GM10847 (cell line): Measurements from ENCODE around the gene GRID2.

Experiments used
- POLR2A ChIP-seq: IDR thresholded peaks from 2 replicates; pipeline ENCODE4 v1.6.1; 2011; ENCODE audit not compliant: insufficient read length; ENCODE audit errors: extremely low read depth

The GRID2 gene

DNA sequence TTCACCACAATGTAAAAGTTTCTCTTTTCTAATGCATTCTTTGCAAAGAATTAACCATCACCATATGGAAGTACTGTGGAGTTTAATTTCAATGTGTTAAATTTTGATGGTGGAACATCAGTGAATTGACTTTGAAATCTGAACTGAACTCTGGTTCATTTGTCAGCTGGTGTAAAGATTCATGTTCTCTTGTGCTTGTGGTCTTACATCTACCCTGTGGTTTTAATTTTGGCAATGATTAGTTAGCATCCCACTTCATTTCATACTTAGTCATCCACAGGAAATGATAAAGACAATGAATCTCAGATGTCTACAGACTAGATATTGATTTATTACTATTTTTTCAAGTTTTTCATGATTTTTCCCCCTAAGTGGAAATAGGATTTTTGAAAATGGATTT lies 77.8 kb downstream of the GRID2 start:
- TF ChIP-seq POLR2A, result no peak

DNA sequence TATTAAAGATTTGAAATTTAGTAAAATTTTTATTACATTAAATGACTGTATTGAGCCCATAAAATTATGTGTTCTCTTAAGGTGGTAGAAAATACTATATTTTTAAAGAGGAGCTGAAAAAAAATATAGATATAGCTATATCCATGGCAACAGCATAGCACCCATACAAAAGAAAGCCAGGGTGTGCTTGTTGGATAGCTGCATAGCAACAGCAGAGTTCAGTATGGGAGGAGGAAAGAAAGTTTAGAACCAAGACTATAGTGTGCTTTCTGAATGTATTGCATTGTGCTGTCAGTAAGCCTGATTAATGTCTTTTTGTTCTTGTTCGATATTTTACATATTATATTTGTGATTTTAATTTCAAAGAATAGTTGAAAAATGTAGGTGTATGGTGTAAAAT lies 78.4 kb downstream of the GRID2 start:
- no peak for TF ChIP-seq POLR2A

DNA sequence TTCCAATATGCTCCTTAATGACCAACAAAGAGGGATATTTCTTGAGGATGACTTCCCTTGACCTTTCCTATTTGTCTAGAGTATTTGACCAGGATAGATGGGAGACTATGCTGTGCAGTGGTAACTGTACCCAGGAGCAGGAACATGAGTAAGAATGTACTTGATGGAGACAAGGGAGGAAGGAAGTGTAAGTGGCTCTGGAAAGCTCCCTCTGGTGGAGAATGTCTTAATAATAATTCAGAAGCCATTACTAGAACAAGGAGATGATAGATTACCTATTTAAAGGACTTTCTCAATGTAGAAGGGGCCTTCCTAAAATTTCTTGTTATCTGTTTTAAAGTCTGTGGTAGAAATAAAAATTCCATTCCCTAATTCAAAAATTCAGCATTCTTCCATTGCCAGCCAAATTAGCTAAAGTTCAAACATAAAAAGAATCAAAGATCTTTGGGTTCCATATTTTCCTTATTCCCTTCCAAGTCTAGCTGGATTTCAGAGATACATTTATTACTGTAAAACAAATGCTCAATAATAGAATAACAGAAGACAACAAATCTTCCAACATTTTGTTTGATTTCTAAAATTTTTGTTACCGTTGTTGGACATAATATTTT lies 83.8 kb downstream of the GRID2 start:
- no peak for TF ChIP-seq POLR2A

DNA sequence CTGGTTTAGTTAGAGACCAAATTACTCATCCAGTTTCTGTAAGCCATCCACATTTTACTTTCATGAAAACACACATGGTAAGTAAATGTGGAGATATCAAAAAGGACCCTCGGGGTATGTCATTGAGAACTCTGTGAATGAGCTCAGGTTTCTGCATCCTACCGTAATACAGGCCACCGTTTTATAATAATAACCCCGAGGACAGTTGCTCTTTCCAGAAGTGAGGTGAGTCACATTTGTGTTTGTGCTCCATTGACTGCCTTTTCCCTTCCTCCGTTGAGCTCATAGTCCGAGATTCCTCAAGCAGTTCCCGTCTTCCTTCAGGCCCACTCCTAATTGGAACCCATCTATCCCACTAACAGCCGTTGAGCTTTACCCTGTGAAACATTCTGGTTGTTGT lies 95.3 kb downstream of the GRID2 start:
- TF ChIP-seq POLR2A, result no peak

DNA sequence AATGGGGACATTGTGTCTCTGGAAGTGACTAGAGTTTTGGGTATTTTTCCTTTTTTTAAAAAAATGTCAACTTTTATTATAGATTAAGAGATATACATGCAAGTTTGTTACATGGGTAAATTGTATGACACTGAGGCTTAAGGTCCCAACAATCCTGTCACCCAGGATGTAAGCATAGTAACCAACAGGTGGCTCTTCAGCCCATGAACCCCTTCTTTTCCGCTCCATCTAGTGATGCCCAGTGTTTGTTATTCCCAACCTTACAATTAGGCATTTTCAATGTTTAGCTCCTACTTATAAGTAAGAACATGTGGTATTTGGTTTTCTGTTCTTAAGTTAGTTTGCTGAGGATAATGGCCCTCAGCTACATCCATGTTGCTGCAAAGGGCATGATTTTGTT lies 102.7 kb downstream of the GRID2 start:
- TF ChIP-seq POLR2A, result no peak

DNA sequence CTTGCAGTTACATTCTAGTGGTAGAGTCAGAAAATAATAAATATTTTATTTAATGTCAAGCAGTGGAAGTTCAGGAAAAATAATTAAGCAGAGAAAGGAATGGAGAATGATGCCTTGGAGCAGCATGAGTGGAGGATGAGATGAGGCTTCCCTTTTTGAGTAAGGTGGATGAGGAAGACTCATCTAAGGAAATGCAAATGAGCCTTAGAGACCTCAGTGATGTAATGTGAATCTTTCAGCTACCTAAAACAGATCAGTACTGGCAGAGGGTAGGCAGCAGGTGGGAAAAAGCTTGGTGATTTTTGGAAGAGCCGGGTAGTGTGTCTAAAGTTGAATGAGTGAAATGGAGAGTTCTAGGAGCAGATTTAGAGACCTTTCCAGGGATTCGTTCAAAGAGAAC lies 118.2 kb downstream of the GRID2 start:
- TF ChIP-seq POLR2A, result no peak

DNA sequence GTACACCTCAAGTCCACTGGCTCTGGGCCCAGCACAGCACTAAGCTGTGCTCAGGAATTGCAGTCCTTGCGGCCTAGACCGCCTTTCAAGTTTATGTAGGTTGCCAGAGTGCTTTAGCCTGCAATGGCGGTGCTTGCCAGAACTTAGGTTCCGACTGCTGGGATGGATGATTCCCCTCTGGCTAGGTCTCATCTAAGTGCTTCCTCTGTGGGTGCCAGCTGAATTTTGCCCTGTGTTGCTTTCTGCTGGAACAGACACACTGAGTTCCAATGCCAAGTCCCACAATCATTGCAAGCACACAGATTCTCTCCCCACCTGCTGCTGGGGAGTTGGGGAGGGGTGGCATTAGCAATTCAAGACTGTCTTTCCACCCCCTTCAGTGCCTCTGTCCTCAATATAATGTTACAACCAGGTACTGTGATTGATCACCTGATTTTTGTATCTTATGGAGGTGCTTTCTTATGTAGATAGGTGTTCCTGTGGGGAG lies 129.5 kb downstream of the GRID2 start:
- TF ChIP-seq POLR2A, result no peak

DNA sequence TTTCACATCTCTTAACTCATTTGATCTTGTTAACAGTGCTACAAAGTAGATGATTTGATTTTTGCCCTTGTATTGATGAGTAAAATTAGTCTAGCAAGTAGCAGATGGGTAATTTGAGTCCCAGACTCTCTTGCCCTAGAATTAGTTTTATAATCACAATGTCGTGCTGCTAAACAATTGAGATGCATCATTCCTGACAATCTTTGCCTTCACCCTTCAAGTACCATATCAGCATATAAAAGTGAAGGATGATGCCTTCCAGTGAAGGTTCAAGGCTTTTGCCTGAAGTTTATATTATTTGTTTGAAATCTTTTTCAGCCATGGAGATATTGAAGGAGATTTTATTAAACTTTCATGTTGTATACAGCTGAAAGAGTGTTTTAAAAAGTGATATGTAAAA lies 141.4 kb downstream of the GRID2 start:
- no peak for TF ChIP-seq POLR2A

DNA sequence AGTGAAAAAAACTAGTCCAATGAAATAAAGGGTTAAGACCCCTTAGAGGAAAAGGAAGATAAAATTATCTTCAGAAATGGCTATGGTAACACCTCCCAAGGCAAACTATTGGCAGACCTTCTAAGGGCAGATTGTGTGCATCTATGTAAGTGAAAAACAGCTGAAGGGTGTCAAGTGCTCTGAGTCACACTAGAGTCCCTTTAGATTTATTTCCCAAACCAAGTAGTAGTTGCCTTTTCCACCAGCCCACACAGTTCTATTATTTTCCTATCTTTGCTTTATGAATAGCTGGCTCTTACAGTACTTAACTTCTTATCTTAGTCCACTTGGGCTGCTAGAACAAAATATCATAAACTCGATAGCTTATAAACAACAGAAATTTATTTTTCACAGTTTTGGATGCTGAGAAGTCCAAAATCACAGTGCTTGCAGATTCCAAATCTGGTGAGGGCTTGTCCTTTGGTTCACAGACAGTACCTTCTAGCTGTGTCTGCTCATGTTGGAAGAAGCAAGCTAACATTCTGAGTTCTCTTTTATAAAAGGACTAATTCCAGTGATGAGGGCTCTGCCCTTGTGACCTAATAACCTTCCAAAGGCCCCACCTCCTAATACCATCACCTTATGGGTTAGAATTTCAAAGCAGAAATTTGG lies 143.6 kb downstream of the GRID2 start:
- no peak for TF ChIP-seq POLR2A

DNA sequence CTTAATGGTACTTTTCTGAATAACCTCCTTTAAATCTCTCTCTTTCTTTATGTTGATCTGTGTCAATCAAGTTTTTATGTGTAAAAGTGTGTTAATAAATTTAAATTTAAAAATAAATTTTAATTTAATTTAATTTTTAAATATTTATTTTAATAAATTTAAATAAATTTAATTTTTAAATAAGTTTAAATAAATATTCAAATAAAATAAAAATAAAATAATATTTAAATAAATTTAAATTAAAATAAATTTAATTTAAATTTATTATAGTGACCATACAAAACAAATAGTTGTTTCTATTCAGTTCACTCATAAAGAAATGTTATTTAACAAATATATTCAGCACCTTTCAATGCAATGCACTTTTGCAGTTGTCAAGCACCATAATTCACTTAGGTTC lies 146.9 kb downstream of the GRID2 start:
- no peak for TF ChIP-seq POLR2A

DNA sequence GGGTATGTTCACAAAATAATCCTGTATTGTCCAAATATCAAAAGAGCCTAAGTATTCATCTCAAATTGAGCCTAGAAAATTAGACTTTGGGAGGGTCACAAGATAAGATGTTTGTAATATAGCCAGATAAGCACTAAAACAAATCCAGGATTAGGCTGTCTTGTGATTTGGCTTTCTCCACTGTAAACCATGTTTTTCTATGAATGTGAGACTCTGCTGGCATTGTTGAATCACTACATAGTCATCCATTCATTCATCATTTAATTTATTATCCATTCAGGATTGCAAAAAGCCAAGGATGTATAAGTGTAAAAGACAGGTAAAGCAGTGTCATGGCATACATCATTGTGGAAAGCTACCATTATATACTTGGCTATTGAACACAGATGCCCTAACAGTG lies 148.0 kb downstream of the GRID2 start:
- TF ChIP-seq POLR2A, result no peak

DNA sequence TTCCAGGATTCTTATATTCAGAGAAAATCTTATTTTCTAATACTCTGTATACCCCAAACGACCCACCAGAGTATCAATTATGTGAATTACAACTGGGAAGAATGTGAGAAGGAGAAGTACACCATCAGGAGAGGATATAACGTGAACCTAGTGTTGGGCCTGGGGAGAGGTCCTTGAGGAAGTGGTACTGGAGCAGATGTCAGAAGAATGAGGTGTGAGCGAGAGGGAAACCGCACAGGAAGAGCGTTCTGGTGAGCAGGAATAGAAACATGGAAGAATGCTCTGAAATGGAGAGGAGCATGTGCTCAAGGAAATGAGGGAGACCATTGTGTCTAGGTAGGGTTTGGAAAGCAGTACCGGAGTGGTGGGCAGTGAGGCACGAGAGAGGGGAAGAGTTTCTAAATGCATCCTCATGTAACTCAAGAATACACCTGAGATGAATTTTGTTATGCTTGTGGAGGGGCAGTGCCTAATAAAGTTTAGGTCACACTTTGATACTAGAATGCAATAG lies 151.6 kb downstream of the GRID2 start:
- TF ChIP-seq POLR2A, result no peak

DNA sequence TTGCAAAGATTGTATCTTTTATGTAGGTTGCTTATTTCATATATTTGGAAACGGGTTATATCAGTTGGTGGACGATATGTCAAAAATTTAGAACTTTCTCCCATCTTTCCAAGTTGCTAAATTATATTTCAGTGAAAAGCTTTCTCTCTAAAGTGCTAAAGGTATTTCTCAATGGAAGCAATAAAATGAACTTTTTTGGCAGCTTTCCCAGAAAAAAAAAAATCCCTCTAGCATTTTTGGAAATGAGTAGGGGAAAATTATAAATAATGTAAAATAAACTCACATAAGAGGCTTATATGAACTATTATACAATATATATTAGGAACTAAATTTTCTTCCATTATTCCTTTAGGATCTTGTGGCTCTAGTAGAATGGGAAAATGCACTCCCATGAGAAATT lies 152.2 kb downstream of the GRID2 start:
- TF ChIP-seq POLR2A, result no peak

DNA sequence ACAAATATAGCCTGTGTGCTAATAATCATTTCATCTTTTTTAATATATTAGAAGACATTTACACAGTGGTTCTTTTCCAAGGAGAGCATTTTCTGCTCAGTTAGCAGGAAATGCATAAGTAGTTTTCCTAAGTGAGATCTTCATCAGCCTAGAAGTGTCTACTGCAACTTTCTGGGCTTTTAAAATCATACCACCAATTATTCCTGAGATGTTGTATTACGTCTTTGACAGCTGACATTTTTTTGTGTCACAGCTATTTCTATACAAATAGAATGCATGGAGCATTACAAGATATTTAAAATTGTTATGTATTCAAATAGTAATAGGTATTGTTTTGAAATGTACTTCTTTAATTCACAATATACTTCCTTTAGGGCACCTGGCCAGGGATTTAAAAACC lies 158.0 kb downstream of the GRID2 start:
- TF ChIP-seq POLR2A, result no peak

DNA sequence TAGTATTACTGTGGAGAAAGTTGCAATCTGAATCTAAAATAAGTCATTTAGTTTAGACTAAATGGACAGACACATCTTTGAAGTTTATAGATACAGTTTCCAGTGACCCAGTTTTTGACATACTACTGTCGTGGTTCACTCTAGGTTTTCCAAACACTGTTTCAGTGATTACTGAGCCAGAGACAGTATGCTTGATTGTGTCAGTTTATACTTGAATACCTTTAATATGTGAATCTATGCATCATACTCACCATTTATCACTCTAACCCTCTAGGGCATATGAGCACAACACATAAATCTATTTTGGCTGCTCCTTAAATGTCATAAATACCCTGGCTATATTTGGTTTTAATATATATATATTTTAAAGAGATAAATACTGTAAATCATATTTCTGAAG lies 173.5 kb downstream of the GRID2 start:
- TF ChIP-seq POLR2A, result no peak

DNA sequence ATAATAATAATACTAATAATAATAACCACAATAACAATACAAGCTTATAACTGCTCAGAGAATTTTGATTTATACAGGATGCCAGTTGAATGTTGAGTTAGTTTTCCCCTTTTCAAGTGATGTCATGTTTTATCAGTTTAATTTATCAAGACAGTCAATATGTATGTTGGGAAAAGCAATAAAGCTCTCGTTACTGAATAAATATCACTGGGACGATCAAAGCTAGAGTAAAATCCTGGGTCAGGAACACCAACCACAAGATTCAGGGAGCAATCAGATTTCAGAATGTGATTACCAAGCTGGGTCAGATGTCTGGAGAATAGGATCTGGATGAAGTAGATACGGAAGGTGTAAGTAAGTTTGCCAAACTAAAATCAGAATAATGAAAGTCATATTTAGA lies 179.6 kb downstream of the GRID2 start:
- TF ChIP-seq POLR2A, result no peak

DNA sequence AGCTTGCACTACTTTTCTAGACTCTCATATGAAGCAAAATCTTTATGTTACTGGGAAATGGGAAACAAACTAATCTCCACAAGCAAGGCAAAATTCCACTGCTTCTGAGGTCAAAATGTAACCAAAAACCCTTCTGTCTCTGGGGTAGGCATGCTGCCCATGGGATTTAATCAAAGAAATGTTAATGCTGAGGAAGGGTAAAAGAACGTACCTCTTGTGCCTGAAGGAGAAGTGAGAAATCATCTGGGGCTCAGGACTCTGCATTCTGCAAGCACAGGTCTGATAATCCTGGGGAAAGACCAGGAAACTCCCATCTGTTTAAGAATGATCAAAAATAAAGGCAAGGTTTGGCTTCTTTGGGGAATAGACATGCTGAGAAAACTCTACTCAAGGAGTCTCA lies 184.7 kb downstream of the GRID2 start:
- no peak for TF ChIP-seq POLR2A
